ENCODE measurements around the gene ATP1B1. TPM values are rescaled to one million over a fixed set of nuclear protein-coding genes. Genes with fewer than 3 reads are reported as not detected.

The ATP1B1 gene
- total and polyA plus RNA-seq, 2 of the 13 experiments (the other 11 are each of a cell fraction or from before 2014, with no cell fraction given): 134 to 135 TPM

DNA sequence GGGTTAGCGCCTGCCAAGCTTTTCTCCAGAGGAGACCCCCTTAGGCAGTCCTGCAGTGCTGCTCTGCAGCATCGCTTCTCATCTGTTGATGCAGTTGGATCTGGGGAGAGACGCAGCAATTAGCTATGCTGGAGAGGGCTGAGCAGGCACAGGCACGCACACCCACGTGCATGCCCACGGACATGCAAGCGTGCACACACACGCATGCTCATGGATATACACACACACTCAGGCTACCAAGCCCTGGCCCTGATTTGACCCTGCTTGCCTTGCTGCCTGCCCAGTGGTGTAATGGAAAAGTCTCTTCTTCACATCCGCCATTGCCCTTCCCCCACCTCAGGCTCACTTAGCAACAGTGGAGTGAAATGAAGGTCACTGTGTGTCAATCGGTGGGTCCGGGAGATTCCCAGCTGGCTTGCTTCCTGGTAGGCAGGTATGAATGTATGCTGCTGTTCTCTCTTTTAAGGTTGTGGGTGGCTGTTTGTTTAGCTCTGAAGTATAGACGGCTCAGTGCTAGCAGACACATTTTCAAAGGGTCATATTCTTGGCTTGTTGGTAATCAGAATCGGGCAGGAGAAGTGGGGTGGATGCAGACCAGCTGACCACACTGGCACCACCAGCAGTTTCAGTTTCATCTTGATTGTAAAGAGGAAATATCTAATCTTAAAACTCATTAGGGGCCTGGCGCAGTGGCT lies 9.5 kb downstream of the ATP1B1 start (continued):
- TF ChIP-seq AHDC1 (CRISPR knock-in tag; IDR thresholded peaks at IDR 0.05; ENCODE audit: borderline replicate concordance) (peak; percentile 46; the same call in 1 of the 2 replicates), KMT2A (CRISPR knock-in tag; IDR thresholded peaks at IDR 0.05) (0 out of 2 replicates have a peak, but pooled peaks have one; percentile 26), ZNF710 (CRISPR knock-in tag; IDR thresholded peaks at IDR 0.05; ENCODE audit: borderline replicate concordance) (peak; percentile 86), KDM2A (CRISPR knock-in tag; IDR thresholded peaks at IDR 0.05; ENCODE audit: borderline replicate concordance, low read depth) (peak; percentile 72; the same call in 1 of the 2 replicates), ZNF766 (CRISPR knock-in tag; IDR thresholded peaks at IDR 0.05; ENCODE audit: borderline replicate concordance) (0 out of 2 replicates have a peak, but pooled peaks have one; percentile 55), ZNF570 (CRISPR knock-in tag; IDR thresholded peaks at IDR 0.05; ENCODE audit: borderline replicate concordance) (no peak), HOXA3 (CRISPR knock-in tag; IDR thresholded peaks at IDR 0.05) (peak; percentile 86), REL (CRISPR knock-in tag; conservative IDR thresholded peaks at IDR 0.05) (0 out of 2 replicates have a peak, but pooled peaks have one; percentile 49), ISX (CRISPR knock-in tag; conservative IDR thresholded peaks at IDR 0.05) (0 out of 2 replicates have a peak, but pooled peaks have one; percentile 63), NRL (CRISPR knock-in tag; IDR thresholded peaks at IDR 0.05; ENCODE audit: borderline replicate concordance) (no peak), ZMYM3 (CRISPR knock-in tag; IDR thresholded peaks at IDR 0.05) (peak; percentile 78), STAG1 (CRISPR knock-in tag; IDR thresholded peaks at IDR 0.05) (peak; percentile 38), ZNF484 (CRISPR knock-in tag; IDR thresholded peaks at IDR 0.05; ENCODE audit: borderline replicate concordance, low read depth) (no peak), ZNF510 (CRISPR knock-in tag; IDR thresholded peaks at IDR 0.05; ENCODE audit: low read depth) (no peak), PRMT3 (CRISPR knock-in tag; IDR thresholded peaks at IDR 0.05; ENCODE audit: borderline replicate concordance, low read depth) (no peak), ZNF550 (CRISPR knock-in tag; IDR thresholded peaks at IDR 0.05; ENCODE audit: borderline replicate concordance) (no peak), ZNF431 (CRISPR knock-in tag; IDR thresholded peaks at IDR 0.05; ENCODE audit: borderline replicate concordance, low read depth) (no peak)
- TF ChIP-seq, protein P1, sequence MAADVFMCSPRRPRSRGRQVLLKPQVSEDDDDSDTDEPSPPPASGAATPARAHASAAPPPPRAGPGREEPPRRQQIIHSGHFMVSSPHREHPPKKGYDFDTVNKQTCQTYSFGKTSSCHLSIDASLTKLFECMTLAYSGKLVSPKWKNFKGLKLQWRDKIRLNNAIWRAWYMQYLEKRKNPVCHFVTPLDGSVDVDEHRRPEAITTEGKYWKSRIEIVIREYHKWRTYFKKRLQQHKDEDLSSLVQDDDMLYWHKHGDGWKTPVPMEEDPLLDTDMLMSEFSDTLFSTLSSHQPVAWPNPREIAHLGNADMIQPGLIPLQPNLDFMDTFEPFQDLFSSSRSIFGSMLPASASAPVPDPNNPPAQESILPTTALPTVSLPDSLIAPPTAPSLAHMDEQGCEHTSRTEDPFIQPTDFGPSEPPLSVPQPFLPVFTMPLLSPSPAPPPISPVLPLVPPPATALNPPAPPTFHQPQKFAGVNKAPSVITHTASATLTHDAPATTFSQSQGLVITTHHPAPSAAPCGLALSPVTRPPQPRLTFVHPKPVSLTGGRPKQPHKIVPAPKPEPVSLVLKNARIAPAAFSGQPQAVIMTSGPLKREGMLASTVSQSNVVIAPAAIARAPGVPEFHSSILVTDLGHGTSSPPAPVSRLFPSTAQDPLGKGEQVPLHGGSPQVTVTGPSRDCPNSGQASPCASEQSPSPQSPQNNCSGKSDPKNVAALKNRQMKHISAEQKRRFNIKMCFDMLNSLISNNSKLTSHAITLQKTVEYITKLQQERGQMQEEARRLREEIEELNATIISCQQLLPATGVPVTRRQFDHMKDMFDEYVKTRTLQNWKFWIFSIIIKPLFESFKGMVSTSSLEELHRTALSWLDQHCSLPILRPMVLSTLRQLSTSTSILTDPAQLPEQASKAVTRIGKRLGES (CRISPR knock-in tag; IDR thresholded peaks at IDR 0.05; ENCODE audit: borderline replicate concordance): 0 out of 2 replicates have a peak, but pooled peaks have one; percentile 28
